PC-9 (cell line): ENCODE measurements around the gene LPAR1. TPM values are rescaled to one million over a fixed set of nuclear protein-coding genes. Genes with fewer than 3 reads are reported as not detected.
A peak's percentile ranks its signal among the peaks of the same experiment; 100 is the strongest.

Experiments used
- BruUV-seq: library from RNA; stranded (reverse); fragments of 400-500 nt; replicated peaks from 2 replicates; lab custom pipeline; 2021; lab: Mats Ljungman, UMichigan
- CTCF ChIA-PET: fragments of 300-600 bp; sonication (Branson Sonifier 250); formaldehyde crosslinking; loops from one replicate; lab custom pipeline; 2022; ENCODE audit warnings: antibody characterized with exemption; lab: Charles Lee
- POLR2A ChIA-PET: fragments of 300-600 bp; sonication (Branson Sonifier 250); formaldehyde crosslinking; loops from one replicate; lab custom pipeline; 2022; ENCODE audit warnings: antibody characterized with exemption; ENCODE audit not compliant: unreplicated experiment; lab: Charles Lee
- DNase-seq, 2 experiments: peaks; one replicate each; pipeline versions ENCODE4 v3.0.0 to v3.0.0-alpha.2; 2015 to 2022; ENCODE audit warnings: mixed read lengths in 1 of 2
- H2AFZ ChIP-seq: fragments of 200-600 bp; sonication (generic); 2 replicates; pipeline ENCODE4 v1.8.1; 2017; ENCODE audit warnings: antibody characterized with exemption
- H3F3A ChIP-seq: fragments of 200-600 bp; sonication (generic); 2 replicates; pipeline ENCODE4 v1.8.1; 2017; ENCODE audit warnings: antibody characterized with exemption, mild to moderate bottlenecking, low read depth; ENCODE audit not compliant: insufficient read depth
- H3K27ac ChIP-seq: fragments of 200-600 bp; sonication (generic); 2 replicates; pipeline ENCODE4 v1.6.1; 2016; ENCODE audit warnings: mixed run types
- H3K27me3 ChIP-seq: fragments of 200-600 bp; sonication (generic); 2 replicates; pipeline ENCODE4 v1.6.1; 2016; ENCODE audit warnings: low read depth, mixed run types; ENCODE audit not compliant: insufficient read depth
- H3K36me3 ChIP-seq: fragments of 200-600 bp; sonication (generic); 2 replicates; pipeline ENCODE4 v1.6.1; 2016; ENCODE audit warnings: low read depth, mixed run types
- H3K4me1 ChIP-seq: fragments of 200-600 bp; sonication (generic); replicated peaks from 2 replicates; pipeline ENCODE4 v1.6.1; 2016; ENCODE audit warnings: mixed run types; ENCODE audit not compliant: insufficient read depth
- H3K4me2 ChIP-seq: fragments of 200-600 bp; sonication (generic); 2 replicates; pipeline ENCODE4 v1.6.1; 2017; ENCODE audit warnings: mixed run types
- H3K4me3 ChIP-seq: fragments of 200-600 bp; sonication (generic); 2 replicates; pipeline ENCODE4 v1.6.1; 2016; ENCODE audit warnings: mixed run types
- H3K79me2 ChIP-seq: fragments of 200-600 bp; sonication (generic); 2 replicates; pipeline ENCODE4 v1.6.1; 2017; ENCODE audit warnings: low read depth, mixed run types
- H3K9me2 ChIP-seq: fragments of 200-600 bp; sonication (generic); 2 replicates; pipeline ENCODE4 v1.8.1; 2017; ENCODE audit warnings: mild to moderate bottlenecking; ENCODE audit not compliant: insufficient read depth
- H3K9me3 ChIP-seq: fragments of 200-600 bp; sonication (generic); 2 replicates; pipeline ENCODE4 v1.8.1; 2016; ENCODE audit warnings: low read depth; ENCODE audit not compliant: insufficient read depth
- H4K20me1 ChIP-seq: fragments of 200-600 bp; sonication (generic); 2 replicates; pipeline ENCODE4 v1.8.1; 2017; ENCODE audit not compliant: insufficient read depth
- EZH2 ChIP-seq: fragments of 200-600 bp; sonication (generic); IDR thresholded peaks from 2 replicates; pipeline ENCODE4 v1.8.0; 2017; ENCODE audit warnings: antibody characterized with exemption, low read depth
- intact Hi-C: fragments of 100-400 bp; cut with micrococcal nuclease; formaldehyde crosslinking; loops from one replicate; pipeline ENCODE4 v1.10.0; 2022; ENCODE audit not compliant: unreplicated experiment
- total RNA-seq: library from RNA; stranded (reverse); gene quantifications from 2 replicates; pipeline ENCODE4 v1.2.3, GENCODE V29; 2021
- TF ChIP-seq, protein P1 (sequence below): fragments of 200-600 bp; sonication (generic); conservative IDR thresholded peaks from 2 replicates; pipeline ENCODE4 v1.6.1; 2017; ENCODE audit warnings: mixed run types, antibody characterized with exemption, mild to moderate bottlenecking, moderate library complexity

LPAR1 gene
- total RNA-seq, 1 experiment from 2014 or later, result 11.8 TPM

DNA sequence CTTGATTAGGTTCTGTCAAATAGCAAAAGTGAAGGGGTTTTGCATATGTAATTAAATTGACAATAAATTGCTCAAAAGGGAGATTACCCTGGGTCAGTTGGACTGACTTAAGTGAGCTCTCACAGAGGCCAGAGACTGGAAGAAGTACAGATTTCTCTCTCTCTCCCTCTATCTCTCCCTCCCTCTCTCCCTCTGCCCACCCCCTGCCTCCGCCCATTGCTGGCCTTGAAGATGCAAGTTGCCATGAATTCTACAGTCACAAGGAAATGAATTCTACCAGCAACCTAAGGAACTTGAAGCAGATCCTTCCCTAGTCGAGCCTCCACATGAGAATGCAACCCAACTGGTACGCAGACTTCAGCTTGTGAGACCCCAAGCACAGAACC is 119.2 kb downstream of the LPAR1 start:
- Histone ChIP-seq H3K36me3 (peaks cover 21% of the 10 kb centered on the region; the same call in 1 of the 2 replicates), H3K9me2 (no peaks in the 10 kb centered on the region), H3K79me2 (0 out of 2 replicates have a peak, but pooled peaks cover 4% of the 10 kb centered on the region), H2AFZ (no peak overlapping the region), H3F3A (peaks cover 26% of the 10 kb centered on the region), H3K27ac (peak overlapping the region; percentile 97), H4K20me1 (no peaks in the 10 kb centered on the region), H3K27me3 (no peaks in the 10 kb centered on the region), H3K4me1 (peaks cover 43% of the 10 kb centered on the region), H3K9me3 (peaks cover 17% of the 10 kb centered on the region), H3K4me3 (no peak overlapping the region), H3K4me2 (0 out of 2 replicates have a peak overlapping the region, but pooled peaks have one; percentile 34)
- intact Hi-C loops, result no loop called here
- BruUV-seq, result no TSS peak
- no peak for DNase-seq
- TF ChIP-seq EZH2, result no peak
- TF ChIP-seq, protein P1, sequence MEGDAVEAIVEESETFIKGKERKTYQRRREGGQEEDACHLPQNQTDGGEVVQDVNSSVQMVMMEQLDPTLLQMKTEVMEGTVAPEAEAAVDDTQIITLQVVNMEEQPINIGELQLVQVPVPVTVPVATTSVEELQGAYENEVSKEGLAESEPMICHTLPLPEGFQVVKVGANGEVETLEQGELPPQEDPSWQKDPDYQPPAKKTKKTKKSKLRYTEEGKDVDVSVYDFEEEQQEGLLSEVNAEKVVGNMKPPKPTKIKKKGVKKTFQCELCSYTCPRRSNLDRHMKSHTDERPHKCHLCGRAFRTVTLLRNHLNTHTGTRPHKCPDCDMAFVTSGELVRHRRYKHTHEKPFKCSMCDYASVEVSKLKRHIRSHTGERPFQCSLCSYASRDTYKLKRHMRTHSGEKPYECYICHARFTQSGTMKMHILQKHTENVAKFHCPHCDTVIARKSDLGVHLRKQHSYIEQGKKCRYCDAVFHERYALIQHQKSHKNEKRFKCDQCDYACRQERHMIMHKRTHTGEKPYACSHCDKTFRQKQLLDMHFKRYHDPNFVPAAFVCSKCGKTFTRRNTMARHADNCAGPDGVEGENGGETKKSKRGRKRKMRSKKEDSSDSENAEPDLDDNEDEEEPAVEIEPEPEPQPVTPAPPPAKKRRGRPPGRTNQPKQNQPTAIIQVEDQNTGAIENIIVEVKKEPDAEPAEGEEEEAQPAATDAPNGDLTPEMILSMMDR, result no peak
- POLR2A ChIA-PET, result no interaction called here
- CTCF ChIA-PET, result no interaction called here

DNA sequence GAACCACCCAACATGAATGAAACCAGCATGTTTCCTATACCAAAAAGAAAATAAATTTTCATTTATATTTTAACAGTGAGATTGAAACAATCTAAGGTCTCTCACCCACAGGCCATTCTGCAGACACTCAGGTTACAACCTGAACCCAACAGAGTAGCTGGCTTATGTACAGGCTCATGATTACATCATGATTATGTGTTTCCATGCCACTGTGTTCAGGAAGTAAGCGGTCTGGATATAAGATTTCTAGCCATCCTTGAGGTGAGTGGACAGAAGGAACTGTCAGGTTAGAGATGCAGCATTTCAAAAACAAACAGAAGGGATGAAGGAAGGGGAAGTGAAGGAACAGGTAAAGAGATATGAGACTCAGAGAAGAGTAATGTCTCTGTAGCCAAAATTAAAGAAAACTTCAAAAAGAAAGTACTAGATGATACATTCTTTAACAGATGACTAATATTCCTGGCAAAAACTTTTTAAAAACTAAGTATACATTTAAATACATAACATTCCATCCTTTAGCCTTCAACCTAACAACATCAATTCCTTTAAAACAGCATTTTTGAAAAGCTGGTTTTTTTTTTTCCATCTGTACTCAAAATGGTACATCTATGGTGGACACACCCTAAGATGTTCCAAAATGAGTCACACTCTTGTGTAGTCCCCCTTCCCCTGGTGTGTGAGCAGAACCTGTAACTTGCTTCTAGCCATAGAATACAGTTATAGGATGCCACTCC is 119.8 kb downstream of the LPAR1 start:
- peak overlapping the region; percentile 97 for H3K27ac ChIP-seq
- H3K4me2 ChIP-seq, result no peak overlapping the region
- no peak for DNase-seq

DNA sequence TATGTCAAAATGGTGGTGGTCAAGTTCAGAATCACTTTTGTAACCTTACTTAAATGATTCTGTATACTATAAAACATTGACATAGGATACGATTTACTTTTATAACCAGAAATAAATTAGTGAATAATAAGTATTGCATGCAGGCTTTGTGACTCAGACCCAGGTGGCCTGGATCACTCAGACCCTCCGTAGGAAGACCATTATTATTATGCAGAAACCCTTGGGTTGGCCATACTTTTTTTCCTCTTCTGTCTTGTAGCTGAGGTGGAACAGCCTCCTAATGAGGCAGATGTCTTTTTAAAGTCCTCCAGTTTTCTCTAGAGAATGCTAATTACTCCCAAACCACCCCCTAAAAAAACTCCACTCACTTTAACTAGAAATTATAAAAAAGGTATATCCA is 121.9 kb downstream of the LPAR1 start:
- Histone ChIP-seq H3K4me1 (peaks cover 51% of the 10 kb centered on the region), H3K4me2 (no peak overlapping the region), H3K9me2 (no peaks in the 10 kb centered on the region)

More for the DNA sequence above, 119.8 kb downstream of the LPAR1 start:
- no TSS peak for BruUV-seq
- Histone ChIP-seq H3F3A (peaks cover 26% of the 10 kb centered on the region), H3K9me2 (no peaks in the 10 kb centered on the region), H2AFZ (no peak overlapping the region), H3K27me3 (no peaks in the 10 kb centered on the region), H3K4me1 (peaks cover 43% of the 10 kb centered on the region), H4K20me1 (no peaks in the 10 kb centered on the region), H3K79me2 (0 out of 2 replicates have a peak, but pooled peaks cover 4% of the 10 kb centered on the region), H3K36me3 (peaks cover 17% of the 10 kb centered on the region; the same call in 1 of the 2 replicates), H3K9me3 (peaks cover 17% of the 10 kb centered on the region), H3K4me3 (no peak overlapping the region)
- ChIA-PET CTCF (no interaction called here), POLR2A (no interaction called here)
- TF ChIP-seq, protein P1, result no peak
- TF ChIP-seq EZH2, result no peak
- intact Hi-C loops, result no loop called here

More for the DNA sequence above, 121.9 kb downstream of the LPAR1 start:
- TF ChIP-seq, protein P1, result no peak
- TF ChIP-seq EZH2, result no peak
- intact Hi-C loops, result no loop called here
- Histone ChIP-seq H3K9me3 (peaks cover 17% of the 10 kb centered on the region), H3F3A (peaks cover 22% of the 10 kb centered on the region), H3K36me3 (peaks cover 4% of the 10 kb centered on the region; the same call in 1 of the 2 replicates), H3K27ac (no peak overlapping the region), H3K79me2 (no peaks in the 10 kb centered on the region), H3K27me3 (no peaks in the 10 kb centered on the region), H4K20me1 (no peaks in the 10 kb centered on the region), H2AFZ (no peak overlapping the region), H3K4me3 (no peak overlapping the region)
- ChIA-PET CTCF (no interaction called here), POLR2A (no interaction called here)
- no TSS peak for BruUV-seq
- DNase-seq, result no peak
